ENCODE results near the gene MARCHF10. TPM values are rescaled to one million over a fixed set of nuclear protein-coding genes. Genes with fewer than 3 reads are reported as not detected.

MARCHF10 gene
- total RNA-seq (2014; rRNA removed; shearing (Covaris generic)) = 0.19 and 0.24 TPM in 2 replicates

GRCh38 chr17:62807812-62808575 lies at the start of gene MARCHF10:
MARCHF10 (minus strand) TSS chr17:62808314; CDS start chr17:62801735, 6,579 bp downstream.

Small RNA genes within 50 kb of the gene (small RNA-seq; reads per million reads assigned to genes)
- gene RF00019 (not detected), gene RNU6-446P (not detected)

Other genes with a start within 250 kb of the MARCHF10 start
- gene MRC2, start 180.6 kb downstream of the MARCHF10 start, total RNA-seq (2014; rRNA removed; shearing (Covaris generic)) = 52.9 and 56.8 TPM in 2 replicates
- 43.8 and 47.0 TPM in 2 replicates for gene TANC2, start 157.9 kb upstream of the MARCHF10 start, total RNA-seq (2014; rRNA removed; shearing (Covaris generic))